Uterus (tissue), 2 donors: ENCODE measurements around the gene WDSUB1.

Experiments used
- POLR2A ChIP-seq, 2 donors: fragments of 450-650 bp; IDR thresholded peaks; one replicate each; pipeline ENCODE4 v1.6.1; 2016; ENCODE audit warnings: antibody characterized with exemption in 2 of 2, mild to moderate bottlenecking in 1 of 2, moderate library complexity in 1 of 2
- TF ChIP-seq, protein P1 (sequence below), 4 experiments: fragments of 200-600 bp in 2 of 4; fragments of 450-650 bp in 2 of 4; sonication (generic) in 2 of 4; IDR thresholded peaks; one replicate each; pipeline ENCODE4 v1.5.1; 2016 to 2019; ENCODE audit warnings: antibody characterized with exemption in 4 of 4, mild to moderate bottlenecking in 2 of 4, moderate library complexity in 1 of 4

DNA sequence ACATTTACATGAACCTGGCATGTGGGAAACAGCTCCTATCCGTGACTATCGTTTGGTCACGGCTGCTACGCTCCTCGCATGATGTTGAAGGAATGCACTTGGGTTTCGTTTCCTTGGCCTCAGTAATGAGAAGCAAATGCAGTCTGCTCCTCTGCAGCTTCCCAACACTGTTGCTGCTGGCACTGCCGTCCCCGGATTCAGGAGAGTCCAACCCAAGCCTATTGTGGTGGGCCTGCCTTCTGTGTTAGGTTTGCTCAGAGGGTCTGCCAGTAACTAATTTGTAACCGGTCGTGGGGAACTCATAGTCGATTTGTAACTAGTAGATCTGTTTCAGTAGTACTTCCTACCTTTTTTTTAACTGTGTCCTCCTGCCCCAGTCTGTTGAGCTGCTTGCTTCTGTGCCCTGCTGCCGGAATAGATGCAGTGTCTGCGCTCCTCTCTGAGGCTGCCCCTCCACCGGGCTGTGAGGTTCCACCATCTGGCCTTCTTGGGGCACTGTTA lies 58.4 kb downstream of the WDSUB1 start:
- TF ChIP-seq, protein P1, sequence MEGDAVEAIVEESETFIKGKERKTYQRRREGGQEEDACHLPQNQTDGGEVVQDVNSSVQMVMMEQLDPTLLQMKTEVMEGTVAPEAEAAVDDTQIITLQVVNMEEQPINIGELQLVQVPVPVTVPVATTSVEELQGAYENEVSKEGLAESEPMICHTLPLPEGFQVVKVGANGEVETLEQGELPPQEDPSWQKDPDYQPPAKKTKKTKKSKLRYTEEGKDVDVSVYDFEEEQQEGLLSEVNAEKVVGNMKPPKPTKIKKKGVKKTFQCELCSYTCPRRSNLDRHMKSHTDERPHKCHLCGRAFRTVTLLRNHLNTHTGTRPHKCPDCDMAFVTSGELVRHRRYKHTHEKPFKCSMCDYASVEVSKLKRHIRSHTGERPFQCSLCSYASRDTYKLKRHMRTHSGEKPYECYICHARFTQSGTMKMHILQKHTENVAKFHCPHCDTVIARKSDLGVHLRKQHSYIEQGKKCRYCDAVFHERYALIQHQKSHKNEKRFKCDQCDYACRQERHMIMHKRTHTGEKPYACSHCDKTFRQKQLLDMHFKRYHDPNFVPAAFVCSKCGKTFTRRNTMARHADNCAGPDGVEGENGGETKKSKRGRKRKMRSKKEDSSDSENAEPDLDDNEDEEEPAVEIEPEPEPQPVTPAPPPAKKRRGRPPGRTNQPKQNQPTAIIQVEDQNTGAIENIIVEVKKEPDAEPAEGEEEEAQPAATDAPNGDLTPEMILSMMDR (IDR thresholded peaks at IDR 0.05) = no peak
- no peak for TF ChIP-seq POLR2A (IDR thresholded peaks at IDR 0.05)
